Activated T-cell treated with anti-CD3 and anti-CD28 coated beads, Interleukin-2, amount 50 U/mL, for 4 hours (primary cell): ENCODE measurements around the gene MYO9A. TPM values are rescaled to one million over a fixed set of nuclear protein-coding genes. Genes with fewer than 3 reads are reported as not detected.

ENCODE experiments used
- ATAC-seq, 2 donors: fragments of 200-7000 bp; cut with Tn5 transposase; one replicate each; pipeline ENCODE4 v1.10.0; 2021
- DNase-seq: peaks from one replicate; pipeline ENCODE4 v3.0.0-alpha.2; 2020
- H3K27me3 Mint-ChIP-seq: one replicate; pipeline ENCODE4 v1.8.0; 2021; ENCODE audit warnings: low read depth, mixed read lengths
- H3K36me3 Mint-ChIP-seq: one replicate; pipeline ENCODE4 v1.8.0; 2022; ENCODE audit warnings: mixed read lengths; ENCODE audit not compliant: insufficient read depth
- H3K4me1 Mint-ChIP-seq: one replicate; pipeline ENCODE4 v1.8.0; 2021; ENCODE audit warnings: low read depth, mixed read lengths
- H3K4me3 Mint-ChIP-seq: one replicate; pipeline ENCODE4 v1.8.0; 2021; ENCODE audit warnings: mild to moderate bottlenecking, moderate library complexity, mixed read lengths
- H3K9me3 Mint-ChIP-seq: one replicate; pipeline ENCODE4 v1.8.0; 2021; ENCODE audit warnings: mixed read lengths
- total RNA-seq, 3 donors: library from RNA; stranded (reverse); gene quantifications; one replicate each; pipeline ENCODE4 v1.2.1, GENCODE V29; 2021

MYO9A gene
- total RNA-seq, 3 donors from 2014 or later: 15.9 to 18.9 (median 17.1) TPM

DNA sequence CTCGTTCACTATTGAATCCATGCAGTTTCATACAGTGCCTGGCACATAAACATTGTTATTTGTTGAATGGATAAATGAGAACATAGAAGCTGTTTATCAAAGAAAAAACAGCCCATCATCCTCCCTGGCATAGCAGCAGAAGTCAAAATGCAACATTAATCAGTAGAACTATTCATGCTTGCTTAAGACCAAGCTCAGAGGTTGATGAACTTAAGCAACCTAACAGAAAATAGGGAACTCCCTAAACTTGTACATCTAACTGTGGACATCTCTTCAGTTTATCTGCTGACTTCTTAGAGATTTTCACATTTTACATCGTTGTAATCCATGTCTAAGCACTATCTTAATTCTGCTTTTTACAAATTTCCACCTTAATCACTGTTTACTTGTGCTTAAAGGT, 29.5 kb upstream of the MYO9A start:
- DNase-seq: no peak
- Mint-ChIP-seq H3K36me3 (no peaks in the 10 kb centered on the region), H3K9me3 (no peaks in the 10 kb centered on the region), H3K27me3 (no peaks in the 10 kb centered on the region), H3K4me1 (no peaks in the 10 kb centered on the region), H3K4me3 (no peak overlapping the region)
- no peak for ATAC-seq

DNA sequence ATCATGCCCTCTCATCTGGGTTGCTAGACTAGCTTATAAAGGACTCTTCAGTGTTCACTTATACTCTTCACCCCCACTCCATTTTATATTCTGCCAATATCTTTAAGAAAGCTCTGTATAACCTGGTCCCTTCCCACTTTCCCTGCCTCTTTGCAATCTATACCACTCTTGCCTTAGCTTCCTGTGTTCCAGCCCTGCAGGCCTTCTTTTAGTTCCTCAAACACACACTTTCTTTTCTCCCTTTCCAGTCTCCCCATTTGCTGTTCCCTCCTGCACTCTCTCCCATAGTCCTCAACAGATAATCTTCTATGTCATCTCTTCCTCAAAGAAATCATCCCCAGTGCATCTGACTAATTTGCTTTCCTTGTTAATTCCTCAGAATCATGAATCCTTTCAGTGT, 29.0 kb upstream of the MYO9A start:
- no peak overlapping the region for H3K4me3 Mint-ChIP-seq
- H3K4me1 Mint-ChIP-seq: no peaks in the 10 kb centered on the region
- H3K27me3 Mint-ChIP-seq: no peaks in the 10 kb centered on the region
- DNase-seq (no peak), ATAC-seq (no peak)
- no peaks in the 10 kb centered on the region for H3K9me3 Mint-ChIP-seq
- H3K36me3 Mint-ChIP-seq: no peaks in the 10 kb centered on the region

DNA sequence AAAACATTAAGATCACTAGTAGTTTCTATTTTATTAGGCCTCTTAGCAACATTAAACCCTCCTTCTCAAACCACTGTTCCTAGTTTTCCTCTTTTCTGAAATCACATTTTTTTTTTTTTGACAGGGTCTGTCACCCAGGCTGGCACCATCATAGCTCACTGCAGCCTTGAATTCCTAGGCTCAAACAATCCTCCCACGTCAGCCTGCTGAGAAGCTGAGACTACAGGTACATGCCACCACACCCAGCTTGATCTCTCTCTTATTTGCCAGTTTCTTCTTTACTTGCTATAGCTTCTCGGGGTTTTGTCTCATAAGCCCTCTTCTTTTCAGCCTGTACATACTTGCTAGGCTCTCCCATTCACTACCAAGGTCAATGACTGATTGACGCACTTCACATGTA, 28.3 kb upstream of the MYO9A start:
- no peaks in the 10 kb centered on the region for H3K4me1 Mint-ChIP-seq
- H3K4me3 Mint-ChIP-seq: no peak overlapping the region

DNA sequence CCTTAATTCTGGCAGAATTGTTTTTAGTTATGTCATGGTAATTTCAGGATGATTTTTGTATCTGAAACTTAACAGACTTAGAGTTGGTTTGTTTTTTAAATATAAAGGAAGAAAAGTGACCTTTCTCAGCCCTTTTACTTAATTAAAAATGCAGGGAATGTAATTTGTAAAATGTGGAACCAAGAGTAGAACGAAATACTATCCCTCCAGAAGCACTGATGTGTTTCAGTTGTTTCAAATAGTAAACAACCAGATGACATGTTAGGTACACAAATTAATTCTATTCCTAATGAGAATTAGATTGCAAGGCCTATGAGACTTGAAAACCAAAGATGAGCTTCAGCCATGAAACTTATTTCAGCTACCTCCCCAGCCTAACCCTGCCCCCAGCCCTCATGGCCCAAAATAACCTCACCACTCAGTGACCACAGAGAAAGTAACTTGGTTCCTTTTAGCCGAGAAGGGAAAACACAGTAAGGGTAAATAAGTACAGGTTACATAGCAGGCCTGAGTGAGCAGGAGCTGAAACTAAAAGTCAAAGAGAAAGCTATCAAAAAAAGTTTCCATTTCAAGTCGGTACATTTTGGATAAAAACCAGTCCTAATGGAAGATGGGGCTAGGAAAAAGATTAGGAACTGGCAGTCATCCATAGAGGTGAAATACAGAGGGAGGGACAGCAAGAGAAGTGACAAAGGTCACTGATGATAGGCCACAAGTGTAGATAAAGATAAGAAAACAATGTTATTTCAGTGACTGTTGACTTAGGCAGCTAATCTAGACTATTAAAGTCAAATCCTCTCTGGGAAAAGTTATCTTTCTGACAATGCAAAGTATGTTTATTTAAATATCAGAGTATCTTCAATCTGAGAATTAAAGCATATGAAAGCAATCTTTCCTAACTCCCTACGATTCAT, 23.5 kb upstream of the MYO9A start:
- ATAC-seq (no peak), DNase-seq (no peak)
- Mint-ChIP-seq H3K36me3 (no peaks in the 10 kb centered on the region), H3K27me3 (no peaks in the 10 kb centered on the region), H3K9me3 (no peaks in the 10 kb centered on the region), H3K4me3 (no peak overlapping the region), H3K4me1 (no peaks in the 10 kb centered on the region)

More for the DNA sequence above, 28.3 kb upstream of the MYO9A start:
- DNase-seq (no peak), ATAC-seq (no peak)
- no peaks in the 10 kb centered on the region for H3K9me3 Mint-ChIP-seq
- H3K36me3 Mint-ChIP-seq: no peaks in the 10 kb centered on the region
- no peaks in the 10 kb centered on the region for H3K27me3 Mint-ChIP-seq

- Mint-ChIP-seq H3K27me3 (no peaks in the 10 kb centered on the region), H3K4me3 (no peak overlapping the region), H3K4me1 (no peaks in the 10 kb centered on the region), H3K36me3 (no peaks in the 10 kb centered on the region), H3K9me3 (no peaks in the 10 kb centered on the region)
- DNase-seq: no peak
- ATAC-seq: no peak
These were observed 22.1 kb upstream of the MYO9A start for GRCh38 chr15:72140088-72140487.

GRCh38 chr15:72139667-72140066, 21.7 kb upstream of the MYO9A start:
- ATAC-seq (no peak), DNase-seq (no peak)
- Mint-ChIP-seq H3K9me3 (no peaks in the 10 kb centered on the region), H3K4me1 (no peaks in the 10 kb centered on the region), H3K27me3 (no peaks in the 10 kb centered on the region), H3K36me3 (no peaks in the 10 kb centered on the region), H3K4me3 (no peak overlapping the region)

DNA sequence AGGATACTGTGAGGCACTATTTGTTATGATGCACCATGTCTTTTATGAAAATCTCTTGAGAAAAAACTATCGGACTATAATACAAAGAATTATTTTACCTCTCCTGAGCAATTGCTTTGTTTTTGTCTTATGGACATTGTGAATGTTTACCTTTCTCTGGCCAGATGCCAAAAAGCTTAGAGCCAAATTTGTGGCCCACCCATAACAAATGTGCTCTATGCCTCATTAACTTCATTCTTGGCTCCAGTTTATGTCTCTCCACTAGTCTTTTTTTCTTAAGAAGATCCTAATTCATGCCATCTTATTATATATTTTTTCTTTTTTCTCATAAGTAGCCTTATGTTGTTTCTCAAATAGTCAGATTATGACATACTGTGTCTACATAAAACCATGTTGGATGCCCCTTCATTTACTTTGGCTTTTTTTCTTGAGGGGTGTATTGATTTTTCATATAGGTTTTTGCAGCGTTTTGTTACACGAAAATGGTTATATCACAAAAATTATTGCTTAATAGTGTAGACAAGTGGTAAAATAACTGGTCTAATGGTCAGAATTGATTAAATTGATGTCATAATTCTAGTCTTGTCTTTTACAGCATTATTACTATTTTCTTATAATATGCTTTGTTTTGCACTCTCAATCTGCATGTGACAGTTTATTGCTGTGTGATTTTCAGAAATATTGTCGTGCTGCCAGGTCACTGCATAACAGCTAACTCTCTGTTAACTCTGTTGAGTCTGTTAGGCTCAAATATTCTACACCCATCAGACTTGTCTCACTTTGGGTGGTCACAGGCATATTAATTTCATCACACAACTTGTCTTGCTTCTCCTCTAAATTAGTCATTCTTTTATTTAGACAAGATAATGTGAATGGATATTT, 18.5 kb upstream of the MYO9A start:
- Mint-ChIP-seq H3K4me3 (no peak overlapping the region), H3K9me3 (no peaks in the 10 kb centered on the region), H3K27me3 (no peaks in the 10 kb centered on the region), H3K36me3 (no peaks in the 10 kb centered on the region), H3K4me1 (no peaks in the 10 kb centered on the region)
- no peak for ATAC-seq
- no peak for DNase-seq

DNA sequence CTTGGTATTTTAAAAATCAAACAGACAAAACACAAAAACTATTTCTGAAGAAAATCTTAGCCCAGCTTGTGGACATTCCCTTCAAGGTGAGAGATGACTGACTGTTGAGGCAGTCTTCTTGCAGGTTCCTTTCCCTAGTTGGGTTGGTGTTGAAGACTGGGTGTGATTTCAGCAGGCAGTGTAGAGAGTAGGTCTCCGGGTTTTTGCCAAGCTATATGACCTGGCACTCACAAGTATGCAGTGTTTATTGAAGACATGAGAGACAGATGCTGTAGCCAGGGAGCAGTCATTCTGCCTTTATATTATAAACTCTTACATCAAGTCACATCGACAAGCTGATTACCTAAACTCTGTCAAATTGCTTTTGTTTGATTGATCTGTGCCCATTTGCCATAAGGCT, 17.8 kb upstream of the MYO9A start:
- ATAC-seq (no peak), DNase-seq (no peak)
- H3K4me1 Mint-ChIP-seq: no peaks in the 10 kb centered on the region
- no peaks in the 10 kb centered on the region for H3K27me3 Mint-ChIP-seq
- no peaks in the 10 kb centered on the region for H3K9me3 Mint-ChIP-seq
- no peak overlapping the region for H3K4me3 Mint-ChIP-seq
- no peaks in the 10 kb centered on the region for H3K36me3 Mint-ChIP-seq

- no peaks in the 10 kb centered on the region for H3K27me3 Mint-ChIP-seq
- H3K4me3 Mint-ChIP-seq: no peak overlapping the region
- H3K36me3 Mint-ChIP-seq: no peaks in the 10 kb centered on the region
- DNase-seq (no peak), ATAC-seq (no peak)
- H3K9me3 Mint-ChIP-seq: no peaks in the 10 kb centered on the region
- no peaks in the 10 kb centered on the region for H3K4me1 Mint-ChIP-seq
These were observed 15.3 kb upstream of the MYO9A start for GRCh38 chr15:72133211-72133610.

- H3K27me3 Mint-ChIP-seq: no peaks in the 10 kb centered on the region
- H3K36me3 Mint-ChIP-seq: no peaks in the 10 kb centered on the region
- no peak overlapping the region for H3K4me3 Mint-ChIP-seq
- no peaks in the 10 kb centered on the region for H3K4me1 Mint-ChIP-seq
- no peak for DNase-seq
- H3K9me3 Mint-ChIP-seq: no peaks in the 10 kb centered on the region
- ATAC-seq: no peak
These were observed 14.0 kb upstream of the MYO9A start for GRCh38 chr15:72131922-72132321.

DNA sequence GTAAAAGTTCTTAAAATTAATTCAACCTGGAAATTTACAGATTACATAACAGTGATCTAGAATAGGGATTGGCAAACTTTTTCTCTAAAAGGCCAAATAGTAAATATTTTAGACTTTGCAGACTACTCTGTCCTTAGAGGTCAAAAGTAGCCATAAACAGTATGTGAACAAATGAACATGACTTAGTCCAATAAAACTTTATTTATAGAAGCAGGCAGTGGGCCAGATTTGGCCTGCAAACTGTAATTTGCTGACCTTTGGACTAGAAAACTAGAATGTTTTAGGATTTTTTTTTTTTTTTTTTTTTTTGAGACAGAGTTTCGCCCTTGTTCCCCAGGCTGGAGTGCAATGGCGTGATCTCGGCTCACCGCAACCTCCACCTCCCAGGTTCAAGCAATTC, 12.3 kb upstream of the MYO9A start:
- DNase-seq (no peak), ATAC-seq (no peak)
- Mint-ChIP-seq H3K27me3 (no peaks in the 10 kb centered on the region), H3K9me3 (no peaks in the 10 kb centered on the region), H3K4me1 (no peaks in the 10 kb centered on the region), H3K4me3 (no peak overlapping the region), H3K36me3 (no peaks in the 10 kb centered on the region)

GRCh38 chr15:72128359-72128758, 10.4 kb upstream of the MYO9A start:
- no peak overlapping the region for H3K4me3 Mint-ChIP-seq
- no peaks in the 10 kb centered on the region for H3K36me3 Mint-ChIP-seq
- ATAC-seq: no peak
- no peaks in the 10 kb centered on the region for H3K9me3 Mint-ChIP-seq
- no peaks in the 10 kb centered on the region for H3K4me1 Mint-ChIP-seq
- no peak for DNase-seq
- H3K27me3 Mint-ChIP-seq: no peaks in the 10 kb centered on the region

DNA sequence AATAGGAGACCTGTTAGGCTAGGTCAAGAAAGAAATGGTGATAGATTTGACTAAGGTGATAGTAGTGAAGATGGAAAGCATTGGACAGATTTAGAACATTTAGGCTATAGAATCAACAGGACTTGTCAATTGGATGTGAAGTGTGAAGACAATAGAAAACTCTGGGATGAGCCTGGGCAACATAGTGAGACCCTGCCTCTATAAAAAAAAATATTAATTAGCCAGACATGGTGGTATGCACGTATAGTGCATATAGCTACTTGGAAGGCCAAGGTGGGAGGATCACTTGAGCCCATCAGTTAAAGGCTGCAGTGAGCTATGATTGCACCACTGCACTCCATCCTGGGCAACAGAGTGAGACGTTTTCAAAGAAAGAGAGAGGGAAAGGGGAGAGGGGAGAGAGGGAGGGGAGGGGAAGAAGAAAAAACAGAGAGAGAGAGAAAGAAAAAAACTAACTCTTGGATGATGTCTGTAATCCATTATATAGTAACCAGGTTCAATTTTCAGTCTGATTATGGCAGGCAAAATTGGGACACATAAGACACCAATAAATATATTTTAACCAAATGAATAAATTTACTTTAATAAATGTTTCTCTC, 9.9 kb upstream of the MYO9A start:
- H3K4me3 Mint-ChIP-seq: no peak overlapping the region
- no peak for DNase-seq
- no peak for ATAC-seq
- no peaks in the 10 kb centered on the region for H3K4me1 Mint-ChIP-seq
- no peaks in the 10 kb centered on the region for H3K9me3 Mint-ChIP-seq
- no peaks in the 10 kb centered on the region for H3K27me3 Mint-ChIP-seq
- no peaks in the 10 kb centered on the region for H3K36me3 Mint-ChIP-seq

GRCh38 chr15:72124218-72124617, 6.3 kb upstream of the MYO9A start:
- Mint-ChIP-seq H3K4me3 (no peak overlapping the region), H3K9me3 (no peaks in the 10 kb centered on the region), H3K27me3 (peaks cover 2% of the 10 kb centered on the region), H3K36me3 (no peaks in the 10 kb centered on the region), H3K4me1 (peaks cover under 1% of the 10 kb centered on the region)
- DNase-seq (no peak), ATAC-seq (no peak)
